Effector memory CD4-positive, alpha-beta T cell (primary cell): ENCODE data around the gene MPPED1.

Experiments
- DNase-seq, 3 donors: peaks; one replicate each; pipeline ENCODE4 v3.0.0-alpha.2; 2020
- H3K27ac ChIP-seq: 2 replicates; pipeline ENCODE4 v1.7.0; 2013; ENCODE audit warnings: mild to moderate bottlenecking, low read length, moderate library complexity; ENCODE audit not compliant: insufficient read depth, poor library complexity, severe bottlenecking
- H3K27me3 ChIP-seq: replicated peaks from 2 replicates; pipeline ENCODE4 v1.7.0; 2013; ENCODE audit warnings: mild to moderate bottlenecking, low read length; ENCODE audit not compliant: insufficient read depth, control insufficient read depth, poor library complexity, severe bottlenecking
- H3K36me3 ChIP-seq: 2 replicates; pipeline ENCODE4 v1.7.0; 2013; ENCODE audit warnings: mild to moderate bottlenecking, low read length, moderate library complexity; ENCODE audit not compliant: control insufficient read depth, insufficient read depth
- H3K4me1 ChIP-seq: 2 replicates; pipeline ENCODE4 v1.7.0; 2013; ENCODE audit warnings: low read length, mild to moderate bottlenecking; ENCODE audit not compliant: control insufficient read depth, insufficient read depth, poor library complexity, severe bottlenecking
- H3K4me3 ChIP-seq: 2 replicates; pipeline ENCODE4 v1.7.0; 2013; ENCODE audit warnings: low read length, low read depth, mild to moderate bottlenecking; ENCODE audit not compliant: insufficient read depth, poor library complexity, severe bottlenecking
- H3K9me3 ChIP-seq: 2 replicates; pipeline ENCODE4 v1.7.0; 2013; ENCODE audit warnings: mild to moderate bottlenecking, low read length, moderate library complexity; ENCODE audit not compliant: control insufficient read depth

Gene MPPED1

DNA sequence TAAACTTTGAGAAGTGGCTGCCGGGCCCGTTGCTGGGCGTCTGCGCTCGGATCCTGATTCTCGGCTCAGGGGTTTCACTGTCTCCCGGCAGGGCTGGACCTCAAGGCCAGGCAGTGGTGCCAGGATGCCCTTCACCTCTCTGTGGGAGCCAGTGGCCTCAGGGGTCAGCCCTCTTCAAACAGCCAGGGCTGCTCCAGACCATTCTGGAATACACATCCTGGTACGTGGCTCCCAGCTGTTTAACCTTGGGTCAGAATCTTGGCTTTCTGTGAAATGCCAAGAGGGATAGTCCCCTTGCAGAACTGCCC is 70.5 kb downstream of the MPPED1 start:
- H3K9me3 ChIP-seq = no peaks in the 10 kb centered on the region
- H3K4me3 ChIP-seq = no peak overlapping the region
- no peak overlapping the region for H3K27ac ChIP-seq
- H3K27me3 ChIP-seq = no peaks in the 10 kb centered on the region
- H3K4me1 ChIP-seq = no peaks in the 10 kb centered on the region
- H3K36me3 ChIP-seq = no peaks in the 10 kb centered on the region
- DNase-seq = no peak

- H3K36me3 ChIP-seq = no peaks in the 10 kb centered on the region
- no peaks in the 10 kb centered on the region for H3K4me1 ChIP-seq
- no peak for DNase-seq
- no peaks in the 10 kb centered on the region for H3K27me3 ChIP-seq
- H3K27ac ChIP-seq = no peak overlapping the region
- no peak overlapping the region for H3K4me3 ChIP-seq
- H3K9me3 ChIP-seq = no peaks in the 10 kb centered on the region
Measured at GRCh38 chr22:43483266-43483665, 71.5 kb downstream of the MPPED1 start.

- no peaks in the 10 kb centered on the region for H3K9me3 ChIP-seq
- H3K36me3 ChIP-seq = no peaks in the 10 kb centered on the region
- H3K4me3 ChIP-seq = no peak overlapping the region
- H3K27me3 ChIP-seq = no peaks in the 10 kb centered on the region
- no peak for DNase-seq
- H3K4me1 ChIP-seq = no peaks in the 10 kb centered on the region
- no peak overlapping the region for H3K27ac ChIP-seq
Measured at GRCh38 chr22:43483669-43484068, 71.9 kb downstream of the MPPED1 start.

DNA sequence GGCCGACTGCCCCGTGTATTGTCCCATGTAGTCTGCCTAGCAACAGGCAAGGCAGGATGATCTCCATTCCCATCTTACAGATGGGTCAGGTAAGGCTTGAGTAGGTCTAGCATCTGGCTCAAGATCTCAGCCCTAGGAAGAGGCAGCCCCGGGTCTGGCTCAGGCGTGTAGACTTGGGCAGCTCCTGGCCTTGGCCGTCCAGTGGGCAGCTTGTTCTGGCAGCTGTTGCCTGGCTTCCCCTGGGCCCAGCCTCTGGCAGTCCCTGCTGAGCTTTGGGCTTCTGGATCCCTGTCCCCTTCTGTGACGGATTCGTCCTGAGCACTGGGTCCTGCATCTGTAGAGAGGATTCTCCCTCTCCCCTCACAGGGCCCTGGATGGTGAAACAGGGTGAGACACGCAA is 72.4 kb downstream of the MPPED1 start:
- H3K36me3 ChIP-seq = no peaks in the 10 kb centered on the region
- no peak overlapping the region for H3K4me3 ChIP-seq
- no peak overlapping the region for H3K27ac ChIP-seq
- H3K9me3 ChIP-seq = no peaks in the 10 kb centered on the region
- DNase-seq = no peak
- no peaks in the 10 kb centered on the region for H3K4me1 ChIP-seq
- H3K27me3 ChIP-seq = no peaks in the 10 kb centered on the region

DNA sequence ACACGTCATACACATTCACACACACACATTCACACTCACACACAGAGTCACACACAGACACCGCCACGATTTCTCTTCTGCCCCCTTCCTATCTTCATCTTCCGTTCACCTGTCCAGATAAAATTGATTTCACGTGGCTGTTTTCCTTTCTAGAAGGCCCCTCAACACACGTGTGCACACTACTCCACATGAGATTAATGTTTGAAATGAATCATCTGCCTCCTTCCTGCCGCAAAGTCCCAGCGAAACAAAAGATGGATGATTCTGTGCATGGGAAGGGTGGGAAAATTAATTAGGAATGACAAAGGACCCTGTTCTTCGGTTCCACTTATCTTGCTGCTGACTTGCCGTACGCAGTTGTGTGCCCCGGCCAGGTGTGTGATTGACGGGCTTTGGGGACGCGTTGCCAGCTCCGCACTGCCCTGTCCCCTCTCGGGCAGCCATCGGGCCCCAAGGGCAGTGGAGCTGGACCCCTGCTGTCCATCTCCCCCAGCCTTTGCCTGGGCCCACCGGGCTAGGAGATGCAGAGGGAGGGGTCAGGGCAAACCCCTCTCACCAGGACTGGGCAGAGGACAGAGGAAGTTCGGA is 73.8 kb downstream of the MPPED1 start:
- H3K27ac ChIP-seq = no peak overlapping the region
- H3K27me3 ChIP-seq = no peaks in the 10 kb centered on the region
- H3K36me3 ChIP-seq = no peaks in the 10 kb centered on the region
- H3K4me3 ChIP-seq = no peak overlapping the region
- DNase-seq = no peak
- no peaks in the 10 kb centered on the region for H3K9me3 ChIP-seq
- no peaks in the 10 kb centered on the region for H3K4me1 ChIP-seq

- no peak overlapping the region for H3K4me3 ChIP-seq
- no peak for DNase-seq
- H3K9me3 ChIP-seq = no peaks in the 10 kb centered on the region
- H3K36me3 ChIP-seq = no peaks in the 10 kb centered on the region
- H3K27me3 ChIP-seq = no peaks in the 10 kb centered on the region
- H3K4me1 ChIP-seq = no peaks in the 10 kb centered on the region
- no peak overlapping the region for H3K27ac ChIP-seq
Measured at GRCh38 chr22:43487311-43488030, 75.7 kb downstream of the MPPED1 start.

GRCh38 chr22:43488031-43488866 is 76.4 kb downstream of the MPPED1 start:
- no peak for DNase-seq
- Histone ChIP-seq H3K9me3 (no peaks in the 10 kb centered on the region), H3K36me3 (no peaks in the 10 kb centered on the region), H3K27ac (no peak overlapping the region), H3K4me3 (no peak overlapping the region), H3K4me1 (no peaks in the 10 kb centered on the region), H3K27me3 (no peaks in the 10 kb centered on the region)

DNA sequence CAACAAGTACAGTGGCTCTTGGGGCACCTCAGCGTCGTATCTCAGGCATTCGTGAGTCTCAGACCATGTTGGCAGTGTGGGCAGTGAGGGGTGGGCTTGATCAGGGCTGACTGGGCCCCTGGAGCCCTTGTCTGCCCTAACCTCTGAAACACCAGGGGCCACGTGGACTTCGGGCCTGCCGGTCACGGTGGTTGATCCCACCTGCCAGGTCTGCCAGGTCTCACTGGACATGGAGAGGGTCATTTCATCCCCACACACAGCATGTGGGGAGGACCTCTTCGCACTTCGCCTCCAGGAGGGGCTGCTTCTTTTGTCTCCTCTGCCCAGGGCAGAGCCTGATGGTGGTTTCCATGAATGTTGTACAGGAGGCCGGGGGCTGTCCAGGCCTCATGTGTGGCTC is 77.1 kb downstream of the MPPED1 start:
- Histone ChIP-seq H3K36me3 (no peaks in the 10 kb centered on the region), H3K4me3 (no peak overlapping the region), H3K4me1 (no peaks in the 10 kb centered on the region), H3K27me3 (no peaks in the 10 kb centered on the region), H3K9me3 (no peaks in the 10 kb centered on the region), H3K27ac (no peak overlapping the region)
- no peak for DNase-seq

DNA sequence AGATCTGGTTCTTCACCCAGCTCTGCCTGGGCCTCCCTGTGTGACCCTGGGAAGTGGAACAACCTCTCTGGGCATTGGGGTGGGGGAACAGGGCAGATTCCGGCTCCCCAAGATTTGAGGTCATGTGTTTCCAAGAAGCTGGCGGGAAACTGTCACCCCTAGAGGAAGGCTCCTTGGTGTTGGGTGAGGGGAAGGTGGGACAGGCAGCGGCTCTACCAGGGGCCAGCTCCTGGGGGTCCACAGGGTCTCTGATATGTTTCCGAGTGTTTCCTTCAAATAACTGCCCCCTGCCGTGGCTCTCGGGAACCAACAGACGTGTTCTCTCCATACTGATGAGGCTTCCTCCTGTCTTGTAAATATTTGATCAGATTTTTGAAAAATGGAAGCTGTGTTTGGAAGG is 78.5 kb downstream of the MPPED1 start:
- H3K9me3 ChIP-seq = no peaks in the 10 kb centered on the region
- H3K4me3 ChIP-seq = no peak overlapping the region
- H3K27ac ChIP-seq = no peak overlapping the region
- H3K36me3 ChIP-seq = no peaks in the 10 kb centered on the region
- DNase-seq = no peak
- no peaks in the 10 kb centered on the region for H3K4me1 ChIP-seq
- H3K27me3 ChIP-seq = no peaks in the 10 kb centered on the region

DNA sequence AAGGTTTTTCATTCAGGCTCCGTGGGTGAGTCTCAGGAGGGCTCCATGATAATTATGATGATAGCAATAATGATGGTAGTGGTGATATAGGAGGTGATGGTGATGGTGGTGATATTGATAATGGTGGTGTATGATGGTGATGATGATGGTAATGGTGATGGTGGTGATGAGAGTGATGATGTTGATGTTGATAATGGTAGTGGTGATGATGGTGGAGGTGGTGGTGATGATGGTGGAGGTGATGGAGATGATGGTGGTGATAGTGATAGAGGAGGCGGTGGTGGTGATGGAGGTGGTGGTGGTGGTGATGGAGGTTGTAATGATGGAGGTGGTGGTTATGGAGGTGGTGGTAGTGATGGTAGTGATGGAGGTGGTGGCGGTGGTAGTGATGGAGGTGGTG is 79.4 kb downstream of the MPPED1 start:
- no peaks in the 10 kb centered on the region for H3K9me3 ChIP-seq
- no peaks in the 10 kb centered on the region for H3K36me3 ChIP-seq
- DNase-seq = no peak
- H3K4me3 ChIP-seq = no peak overlapping the region
- no peak overlapping the region for H3K27ac ChIP-seq
- no peaks in the 10 kb centered on the region for H3K4me1 ChIP-seq
- H3K27me3 ChIP-seq = no peaks in the 10 kb centered on the region
